K562 (cell line): ENCODE measurements around the gene ANGEL2. TPM values are rescaled to one million over a fixed set of nuclear protein-coding genes. Genes with fewer than 3 reads are reported as not detected.

Source experiments
- CBFB ChIP-seq: sonication (generic); formaldehyde crosslinking; IDR thresholded peaks from 2 replicates; pipeline ENCODE4 v1.4.0; 2020; ENCODE audit warnings: mild to moderate bottlenecking, missing genetic modification reagents
- CBX5 ChIP-seq: IDR thresholded peaks from 2 replicates; pipeline ENCODE4 v1.6.1; 2014; ENCODE audit warnings: low read depth, borderline replicate concordance
- EP400 ChIP-seq: fragments of 450-650 bp; IDR thresholded peaks from 2 replicates; pipeline ENCODE4 v1.6.1; 2017; ENCODE audit warnings: antibody characterized with exemption, mild to moderate bottlenecking, moderate library complexity
- GTF2F1 ChIP-seq: IDR thresholded peaks from 2 replicates; pipeline ENCODE4 v1.6.1; 2011; ENCODE audit warnings: low read depth, low read length, improper control_type of control experiment
- HDAC2 ChIP-seq: fragments of 450-650 bp; IDR thresholded peaks from 2 replicates; pipeline ENCODE4 v1.6.1; 2016; ENCODE audit warnings: mild to moderate bottlenecking
- HOXB6 ChIP-seq: fragments of 250-450 bp; sonication (Bioruptor Pico); IDR thresholded peaks from 2 replicates; pipeline ENCODE4 v1.5.1; 2022; ENCODE audit warnings: mild to moderate bottlenecking, borderline replicate concordance
- MXD1 ChIP-seq: fragments of 250-450 bp; sonication (Bioruptor Pico); IDR thresholded peaks from 2 replicates; pipeline ENCODE4 v1.8.0; 2021; ENCODE audit warnings: borderline replicate concordance, mild to moderate bottlenecking, moderate library complexity; ENCODE audit not compliant: poor library complexity, severe bottlenecking
- NR2F6 ChIP-seq: fragments of 450-650 bp; formaldehyde crosslinking; IDR thresholded peaks from 2 replicates; pipeline ENCODE4 v1.4.0; 2020; ENCODE audit warnings: mild to moderate bottlenecking
- PYGO2 ChIP-seq: fragments of 450-650 bp; IDR thresholded peaks from 2 replicates; pipeline ENCODE4 v1.6.1; 2016; ENCODE audit warnings: mild to moderate bottlenecking, missing genetic modification characterization, moderate library complexity, missing compliant biosample characterization
- TEAD2 ChIP-seq: fragments of 450-650 bp; IDR thresholded peaks from 2 replicates; pipeline ENCODE4 v1.6.1; 2016; ENCODE audit warnings: missing genetic modification characterization, control low read depth, missing compliant biosample characterization
- ZFP91 ChIP-seq: sonication (generic); formaldehyde crosslinking; IDR thresholded peaks from 2 replicates; pipeline ENCODE4 v1.8.0; 2022; ENCODE audit warnings: mild to moderate bottlenecking, missing genetic modification reagents
- ZKSCAN1 ChIP-seq: fragments of 150-350 bp; IDR thresholded peaks from 2 replicates; pipeline ENCODE4 v1.6.1; 2016; ENCODE audit warnings: low read depth, low read length
- ZNF165 ChIP-seq: fragments of 250-450 bp; sonication (Bioruptor Pico); IDR thresholded peaks from 2 replicates; pipeline ENCODE4 v1.4.0; 2020; ENCODE audit warnings: borderline replicate concordance
- ZNF174 ChIP-seq: fragments of 250-450 bp; sonication (Bioruptor Pico); IDR thresholded peaks from 2 replicates; pipeline ENCODE4 v1.4.0; 2020; ENCODE audit warnings: mild to moderate bottlenecking
- ZNF282 ChIP-seq: sonication (generic); formaldehyde crosslinking; IDR thresholded peaks from 2 replicates; pipeline ENCODE4 v1.8.1; 2023; ENCODE audit warnings: missing genetic modification reagents
- ZNF41 ChIP-seq: fragments of 250-450 bp; sonication (Bioruptor Pico); conservative IDR thresholded peaks from 2 replicates; pipeline ENCODE4 v1.4.0; 2020; ENCODE audit warnings: mild to moderate bottlenecking
- ZNF431 ChIP-seq: sonication (generic); formaldehyde crosslinking; IDR thresholded peaks from 2 replicates; pipeline ENCODE4 v1.8.0; 2022; ENCODE audit warnings: mild to moderate bottlenecking, missing genetic modification reagents
- ZNF785 ChIP-seq: fragments of 250-450 bp; sonication (Bioruptor Pico); IDR thresholded peaks from 2 replicates; pipeline ENCODE4 v1.4.0; 2020; ENCODE audit warnings: mild to moderate bottlenecking
- ZNF79 ChIP-seq: fragments of 250-450 bp; sonication (Bioruptor Pico); IDR thresholded peaks from 2 replicates; pipeline ENCODE4 v1.4.0; 2020; ENCODE audit warnings: low read depth, mild to moderate bottlenecking, moderate library complexity
- polyA plus RNA-seq, 8 experiments: library from polyadenylated mRNA; depleted of rRNA in 4 of 8; stranded (reverse) in 5 of 8; unstranded in 3 of 8; fragments of >200 nt; fragmentation: Nextera tagmentation in 2 of 8; fragmentation: Illumina TruSeq in 1 of 8; extraction: Ambion mirVana in 2 of 8; extraction: Trizol in 1 of 8; gene quantifications; 2 replicates each; pipeline versions ENCODE4 v1.2.1 to v1.2.3, GENCODE V29; 2011 to 2014; ENCODE audit warnings: inconsistent platforms in 1 of 8, missing spikeins in 1 of 8
- total RNA-seq, 7 experiments: library from RNA; depleted of rRNA in 6 of 7; stranded (reverse); fragments of >200 nt in 6 of 7; fragmentation: Illumina TruSeq in 2 of 7; extraction: Trizol in 2 of 7; gene quantifications; 2 replicates each; pipeline versions ENCODE4 v1.2.1 to v1.2.3, GENCODE V29; 2011 to 2021; ENCODE audit warnings: low replicate concordance in 1 of 7
- TF ChIP-seq, protein P1 (sequence below): sonication (generic); formaldehyde crosslinking; IDR thresholded peaks from 2 replicates; pipeline ENCODE4 v1.8.0; 2022; ENCODE audit warnings: mild to moderate bottlenecking, missing genetic modification reagents
- TF ChIP-seq, protein P2 (sequence below): IDR thresholded peaks from 3 replicates; pipeline ENCODE4 v1.6.1; 2011; ENCODE audit warnings: borderline replicate concordance, mild to moderate bottlenecking; ENCODE audit not compliant: insufficient read length, insufficient read depth

Gene ANGEL2
- total and polyA plus RNA-seq, 9 of the 15 experiments (the other 6 are each of a cell fraction or from before 2014, with no cell fraction given): 6.8 to 34.6 (median 26.2) TPM

DNA sequence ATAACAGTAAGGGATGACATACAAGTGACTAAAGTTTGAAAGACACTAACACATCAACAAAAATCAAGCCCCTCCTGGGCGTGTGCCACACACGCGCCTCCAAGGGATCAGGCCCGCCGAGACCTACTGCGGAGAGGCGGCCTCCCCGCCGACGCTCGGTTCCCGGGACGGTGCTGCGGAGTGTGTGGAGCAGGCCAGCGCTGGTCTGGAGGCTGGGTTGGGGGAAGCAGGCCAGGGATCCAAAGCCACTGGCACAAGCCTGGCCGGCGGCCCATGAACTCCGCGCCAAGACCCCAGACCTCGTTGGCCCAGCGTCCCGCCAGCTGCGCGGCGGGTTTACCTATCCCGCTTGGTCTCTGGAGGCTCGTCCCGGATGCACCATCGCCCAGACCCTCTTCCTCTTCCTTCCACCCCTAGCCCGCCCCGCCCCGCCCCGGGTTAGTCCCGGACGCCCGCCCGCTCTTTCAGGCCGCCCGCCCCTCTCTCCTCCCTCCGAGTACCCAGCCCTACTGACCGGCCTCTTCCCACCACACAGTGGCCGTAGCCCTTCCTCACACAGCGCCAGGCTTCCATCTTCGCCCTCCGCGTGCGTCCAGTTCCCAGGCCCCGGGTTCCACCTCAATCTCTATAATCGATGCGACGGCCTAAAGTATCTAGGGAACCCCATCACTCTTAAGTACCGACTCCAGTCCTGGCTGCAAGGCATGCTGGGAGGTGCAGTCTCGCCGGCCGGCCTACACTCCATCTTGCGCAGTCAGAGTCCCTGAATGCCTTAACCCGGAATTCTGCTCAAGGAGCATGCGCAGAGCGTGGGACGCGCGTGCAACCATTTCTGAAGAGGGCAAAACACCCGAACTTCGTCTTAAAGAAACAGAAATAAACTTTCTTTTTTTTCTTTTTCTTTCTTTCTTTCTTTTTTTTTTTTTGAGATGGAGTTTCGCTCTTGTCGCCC lies at the start of gene ANGEL2 (continued):
- TF ChIP-seq PYGO2 (tag) (no peak), ZNF165 (CRISPR knock-in tag) (no peak), NR2F6 (CRISPR knock-in tag) (no peak), ZKSCAN1 (peak; percentile 47; the same call in 1 of the 2 replicates), MXD1 (no peak), CBX5 (peak; percentile 60; the same call in 1 of the 2 replicates), ZNF174 (CRISPR knock-in tag) (no peak), ZFP91 (CRISPR knock-in tag) (peak; percentile 94), ZNF41 (0 out of 2 replicates have a peak, but pooled peaks have one; percentile 46), ZNF282 (no peak), TEAD2 (tag) (no peak), EP400 (peak; percentile 85), ZNF431 (CRISPR knock-in tag) (no peak), HDAC2 (peak; percentile 16; the same call in 1 of the 2 replicates), HOXB6 (CRISPR knock-in tag) (no peak), CBFB (CRISPR knock-in tag) (no peak), ZNF79 (CRISPR knock-in tag) (0 out of 2 replicates have a peak, but pooled peaks have one; percentile 21), ZNF785 (CRISPR knock-in tag) (no peak), GTF2F1 (peak; percentile 74)
- TF ChIP-seq, protein P1, sequence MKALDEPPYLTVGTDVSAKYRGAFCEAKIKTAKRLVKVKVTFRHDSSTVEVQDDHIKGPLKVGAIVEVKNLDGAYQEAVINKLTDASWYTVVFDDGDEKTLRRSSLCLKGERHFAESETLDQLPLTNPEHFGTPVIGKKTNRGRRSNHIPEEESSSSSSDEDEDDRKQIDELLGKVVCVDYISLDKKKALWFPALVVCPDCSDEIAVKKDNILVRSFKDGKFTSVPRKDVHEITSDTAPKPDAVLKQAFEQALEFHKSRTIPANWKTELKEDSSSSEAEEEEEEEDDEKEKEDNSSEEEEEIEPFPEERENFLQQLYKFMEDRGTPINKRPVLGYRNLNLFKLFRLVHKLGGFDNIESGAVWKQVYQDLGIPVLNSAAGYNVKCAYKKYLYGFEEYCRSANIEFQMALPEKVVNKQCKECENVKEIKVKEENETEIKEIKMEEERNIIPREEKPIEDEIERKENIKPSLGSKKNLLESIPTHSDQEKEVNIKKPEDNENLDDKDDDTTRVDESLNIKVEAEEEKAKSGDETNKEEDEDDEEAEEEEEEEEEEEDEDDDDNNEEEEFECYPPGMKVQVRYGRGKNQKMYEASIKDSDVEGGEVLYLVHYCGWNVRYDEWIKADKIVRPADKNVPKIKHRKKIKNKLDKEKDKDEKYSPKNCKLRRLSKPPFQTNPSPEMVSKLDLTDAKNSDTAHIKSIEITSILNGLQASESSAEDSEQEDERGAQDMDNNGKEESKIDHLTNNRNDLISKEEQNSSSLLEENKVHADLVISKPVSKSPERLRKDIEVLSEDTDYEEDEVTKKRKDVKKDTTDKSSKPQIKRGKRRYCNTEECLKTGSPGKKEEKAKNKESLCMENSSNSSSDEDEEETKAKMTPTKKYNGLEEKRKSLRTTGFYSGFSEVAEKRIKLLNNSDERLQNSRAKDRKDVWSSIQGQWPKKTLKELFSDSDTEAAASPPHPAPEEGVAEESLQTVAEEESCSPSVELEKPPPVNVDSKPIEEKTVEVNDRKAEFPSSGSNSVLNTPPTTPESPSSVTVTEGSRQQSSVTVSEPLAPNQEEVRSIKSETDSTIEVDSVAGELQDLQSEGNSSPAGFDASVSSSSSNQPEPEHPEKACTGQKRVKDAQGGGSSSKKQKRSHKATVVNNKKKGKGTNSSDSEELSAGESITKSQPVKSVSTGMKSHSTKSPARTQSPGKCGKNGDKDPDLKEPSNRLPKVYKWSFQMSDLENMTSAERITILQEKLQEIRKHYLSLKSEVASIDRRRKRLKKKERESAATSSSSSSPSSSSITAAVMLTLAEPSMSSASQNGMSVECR (CRISPR knock-in tag): peak; percentile 65; the same call in 1 of the 2 replicates
- TF ChIP-seq, protein P2, sequence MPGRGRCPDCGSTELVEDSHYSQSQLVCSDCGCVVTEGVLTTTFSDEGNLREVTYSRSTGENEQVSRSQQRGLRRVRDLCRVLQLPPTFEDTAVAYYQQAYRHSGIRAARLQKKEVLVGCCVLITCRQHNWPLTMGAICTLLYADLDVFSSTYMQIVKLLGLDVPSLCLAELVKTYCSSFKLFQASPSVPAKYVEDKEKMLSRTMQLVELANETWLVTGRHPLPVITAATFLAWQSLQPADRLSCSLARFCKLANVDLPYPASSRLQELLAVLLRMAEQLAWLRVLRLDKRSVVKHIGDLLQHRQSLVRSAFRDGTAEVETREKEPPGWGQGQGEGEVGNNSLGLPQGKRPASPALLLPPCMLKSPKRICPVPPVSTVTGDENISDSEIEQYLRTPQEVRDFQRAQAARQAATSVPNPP: no peak
